Heart left ventricle (tissue), 13 donors: ENCODE data around the gene LCE2B.

Source experiments
- CTCF ChIP-seq, 12 donors: fragments of 200-600 bp; sonication (generic) in 4 of 12; IDR thresholded peaks; one replicate each; pipeline versions ENCODE4 v1.5.0 to v1.8.0; 2018 to 2022; ENCODE audit warnings: antibody characterized with exemption in 12 of 12, mild to moderate bottlenecking in 5 of 12
- POLR2A ChIP-seq, 2 donors: fragments of 450-650 bp; IDR thresholded peaks; one replicate each; pipeline ENCODE4 v1.6.1; 2017; ENCODE audit warnings: antibody characterized with exemption in 2 of 2, mild to moderate bottlenecking in 2 of 2, moderate library complexity in 2 of 2
- donor health status: ischemic (EF 13 %, LVEDD 7.1; RV severe dilation, severe dysfunction).
- donor health status: DM: no; HTN: yes; CAD: no.
- donor health status: DM: no; HTN: no; CAD: no.
- donor health status: ischemic (EF 25% LVEDD 6.9; RV normal size, moderate dysfunction).
- donor health status: ischemic (EF 25% LVEDD 5.7; RV mildly dilated, moderate dysfunction).
- donor health status: ischemic (EF 35%, LVEDD 5.7; RV mildly dilated, moderate dysfunction).
- donor health status: nonischemic (EF 11% LVEDD 7.7; RV severe dilation, severe dysfunction).
- donor health status: DM: yes; HTN: yes; CAD: no.
- donor health status: PGD.
- donor health status: ischemic (EF 29% LVEDD 5.4; RV normal size, mild dysfunction).
- donor health status: nonischemic (EF 23%, LVEDD 6.1; RV moderate dilation, normal function).

GRCh38 chr1:152657677-152658076 lies 28.2 kb upstream of the LCE2B start:
- TF ChIP-seq CTCF (IDR thresholded peaks at IDR 0.05) = no peak
- TF ChIP-seq POLR2A (IDR thresholded peaks at IDR 0.05) = no peak
